ENCODE results near the gene DCAF5.
A peak's percentile ranks its signal among the peaks of the same experiment; 100 is the strongest.

The DCAF5 gene

GRCh38 chr14:69142101-69142500, 10.8 kb downstream of the DCAF5 start:
- no peak for DNase-seq

GRCh38 chr14:69141550-69141949, 11.4 kb downstream of the DCAF5 start:
- DNase-seq: no peak

- DNase-seq: no peak
Measured at GRCh38 chr14:69139743-69140142, 13.2 kb downstream of the DCAF5 start.

GRCh38 chr14:69137843-69138535, 14.9 kb downstream of the DCAF5 start:
- no peak for DNase-seq

GRCh38 chr14:69137416-69137815, 15.5 kb downstream of the DCAF5 start:
- no peak for DNase-seq

- peak in 1 of 2 experiments; percentile 47 for DNase-seq
Measured at GRCh38 chr14:69135133-69135532, 17.8 kb downstream of the DCAF5 start.

- no peak for DNase-seq
Measured at GRCh38 chr14:69133206-69134125, 19.5 kb downstream of the DCAF5 start.

- peak in 1 of 2 experiments; percentile 23 for DNase-seq
Measured at GRCh38 chr14:69132513-69133181, 20.3 kb downstream of the DCAF5 start.

GRCh38 chr14:69131176-69131575, 21.7 kb downstream of the DCAF5 start:
- DNase-seq: no peak

GRCh38 chr14:69129264-69129880, 23.5 kb downstream of the DCAF5 start:
- DNase-seq: peak; percentile 77 to 83

- DNase-seq: no peak
Measured at GRCh38 chr14:69118305-69118704, 34.6 kb downstream of the DCAF5 start.

- no peak for DNase-seq
Measured at GRCh38 chr14:69117020-69117767, 35.7 kb downstream of the DCAF5 start.

- no peak for DNase-seq
Measured at GRCh38 chr14:69115407-69116185, 37.3 kb downstream of the DCAF5 start.

- no peak for DNase-seq
Measured at GRCh38 chr14:69114763-69115162, 38.2 kb downstream of the DCAF5 start.

GRCh38 chr14:69108358-69108757, 44.6 kb downstream of the DCAF5 start:
- DNase-seq: no peak

- DNase-seq: peak; percentile 68 to 76
Measured at GRCh38 chr14:69107407-69108003, 45.4 kb downstream of the DCAF5 start.

GRCh38 chr14:69106451-69106850, 46.5 kb downstream of the DCAF5 start:
- DNase-seq: no peak

- DNase-seq: no peak
Measured at GRCh38 chr14:69105326-69105725, 47.6 kb downstream of the DCAF5 start.

- DNase-seq: peak in 1 of 2 experiments; percentile 3
Measured at GRCh38 chr14:69101331-69101826, 51.5 kb downstream of the DCAF5 start.

- DNase-seq: no peak
Measured at GRCh38 chr14:69097974-69098373, 54.9 kb downstream of the DCAF5 start.

Data from NCI-H2081 (cell line).